Ovary (tissue), 3 donors: ENCODE results near the gene CTPS1.

Experiments
- POLR2A ChIP-seq: fragments of 450-650 bp; IDR thresholded peaks from one replicate; pipeline ENCODE4 v1.6.1; 2017; ENCODE audit warnings: antibody characterized with exemption, mild to moderate bottlenecking, moderate library complexity
- TF ChIP-seq, protein P1 (sequence below), 3 donors: fragments of 450-650 bp in 2 of 3; fragments of 200-600 bp in 1 of 3; IDR thresholded peaks; one replicate each; pipeline versions ENCODE4 v1.5.1 to v1.8.0; 2016 to 2022; ENCODE audit warnings: antibody characterized with exemption in 3 of 3, mild to moderate bottlenecking in 1 of 3
- donor health status: DM: no; HTN: no; CAD: no.

DNA sequence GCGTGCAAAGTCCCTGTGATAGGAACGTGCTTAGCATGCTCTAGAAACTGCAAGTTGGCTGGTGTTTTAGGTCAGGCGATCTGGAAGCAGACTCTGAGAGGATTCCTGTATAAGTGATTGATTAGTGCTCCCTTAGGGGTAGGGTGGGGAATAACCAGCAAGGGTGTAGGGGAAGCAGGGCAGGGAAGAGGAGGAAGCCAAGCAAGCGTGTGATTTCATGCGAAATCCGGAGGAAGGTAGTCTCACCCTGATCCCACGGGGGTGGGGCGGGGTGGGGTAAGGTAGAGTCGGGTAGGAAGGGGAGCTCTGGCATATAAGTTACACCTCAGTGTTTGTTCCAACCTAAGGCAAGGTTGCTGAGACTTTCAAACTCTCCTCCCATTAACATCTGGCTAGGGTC is 24.9 kb upstream of the CTPS1 start:
- TF ChIP-seq, protein P1, sequence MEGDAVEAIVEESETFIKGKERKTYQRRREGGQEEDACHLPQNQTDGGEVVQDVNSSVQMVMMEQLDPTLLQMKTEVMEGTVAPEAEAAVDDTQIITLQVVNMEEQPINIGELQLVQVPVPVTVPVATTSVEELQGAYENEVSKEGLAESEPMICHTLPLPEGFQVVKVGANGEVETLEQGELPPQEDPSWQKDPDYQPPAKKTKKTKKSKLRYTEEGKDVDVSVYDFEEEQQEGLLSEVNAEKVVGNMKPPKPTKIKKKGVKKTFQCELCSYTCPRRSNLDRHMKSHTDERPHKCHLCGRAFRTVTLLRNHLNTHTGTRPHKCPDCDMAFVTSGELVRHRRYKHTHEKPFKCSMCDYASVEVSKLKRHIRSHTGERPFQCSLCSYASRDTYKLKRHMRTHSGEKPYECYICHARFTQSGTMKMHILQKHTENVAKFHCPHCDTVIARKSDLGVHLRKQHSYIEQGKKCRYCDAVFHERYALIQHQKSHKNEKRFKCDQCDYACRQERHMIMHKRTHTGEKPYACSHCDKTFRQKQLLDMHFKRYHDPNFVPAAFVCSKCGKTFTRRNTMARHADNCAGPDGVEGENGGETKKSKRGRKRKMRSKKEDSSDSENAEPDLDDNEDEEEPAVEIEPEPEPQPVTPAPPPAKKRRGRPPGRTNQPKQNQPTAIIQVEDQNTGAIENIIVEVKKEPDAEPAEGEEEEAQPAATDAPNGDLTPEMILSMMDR (IDR thresholded peaks at IDR 0.05), result no peak
- no peak for TF ChIP-seq POLR2A
